GM20000 (cell line): ENCODE data around the gene SYT7.

Experiments
- DNase-seq: peaks from one replicate; pipeline ENCODE4 v3.0.0; 2012; ENCODE audit warnings: low spot score
- CTCF ChIP-seq: IDR thresholded peaks from 2 replicates; pipeline ENCODE4 v1.5.1; 2012; ENCODE audit warnings: mild to moderate bottlenecking, control low read depth; ENCODE audit errors: extremely low read depth, missing control alignments

SYT7 gene

GRCh38 chr11:61497473-61497872 lies 83.4 kb downstream of the SYT7 start:
- no peak for DNase-seq
- no peak for TF ChIP-seq CTCF

- no peak for TF ChIP-seq CTCF
- DNase-seq, result no peak
These were observed 84.1 kb downstream of the SYT7 start for GRCh38 chr11:61496602-61497400.

- no peak for TF ChIP-seq CTCF
- no peak for DNase-seq
These were observed 84.9 kb downstream of the SYT7 start for GRCh38 chr11:61495801-61496601.

GRCh38 chr11:61494381-61494961 lies 86.4 kb downstream of the SYT7 start:
- no peak for TF ChIP-seq CTCF
- DNase-seq, result no peak

GRCh38 chr11:61491736-61492395 lies 89.0 kb downstream of the SYT7 start:
- TF ChIP-seq CTCF, result no peak
- no peak for DNase-seq

GRCh38 chr11:61489833-61490721 lies 90.8 kb downstream of the SYT7 start:
- TF ChIP-seq CTCF, result no peak
- no peak for DNase-seq
